NCI-H1092 (cell line): Measurements from ENCODE around the gene DLGAP1.
"Not testable (repeated sequence)": the region's sequence is repeated elsewhere in the genome, so short reads cannot be mapped to it uniquely, and the experiment has no call there.

Experiments used
- DNase-seq: peaks from one replicate; lab custom pipeline; 2025; lab: John Stamatoyannopoulos, UW

Gene DLGAP1

DNA sequence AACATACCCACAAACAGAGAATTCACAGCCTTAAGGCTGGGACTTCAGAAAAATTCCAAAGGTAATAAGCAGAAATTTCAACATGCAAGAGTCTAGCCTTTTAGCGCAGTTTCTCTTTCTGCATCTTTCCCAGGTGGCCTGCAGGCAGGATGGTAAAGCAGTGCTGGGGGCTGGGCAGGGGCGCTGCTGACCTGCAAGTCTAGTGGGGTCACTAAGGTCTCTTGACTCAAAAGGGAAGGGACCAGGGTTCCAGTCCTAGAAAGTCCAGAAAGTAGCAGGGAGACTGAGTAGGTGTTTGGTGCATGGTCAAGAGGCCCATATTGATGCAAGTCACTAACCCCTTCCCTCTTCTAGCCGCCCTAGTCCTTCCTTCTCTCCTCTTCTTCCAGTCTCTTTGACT lies 835.9 kb downstream of the DLGAP1 start:
- no peak for DNase-seq

DNA sequence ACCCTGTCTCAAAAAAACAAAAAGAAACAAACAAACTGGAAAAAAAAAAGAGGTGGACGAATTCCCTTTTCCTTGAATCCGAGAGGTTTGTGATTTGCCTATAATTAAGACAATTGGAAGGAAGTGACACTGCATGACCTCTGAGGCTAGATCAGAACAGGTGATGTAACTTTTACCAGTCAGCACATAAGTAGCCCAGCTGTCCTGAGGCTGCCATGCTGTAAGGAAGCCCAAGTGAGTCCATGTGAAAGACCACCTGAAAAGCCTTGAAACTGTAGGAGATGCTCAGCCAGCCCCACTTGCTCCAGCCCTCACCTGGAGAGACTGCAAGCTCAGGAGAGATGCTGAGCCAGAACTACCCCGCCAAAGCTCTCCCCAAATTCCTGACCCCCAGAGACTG lies 838.4 kb downstream of the DLGAP1 start:
- DNase-seq, result no peak

DNA sequence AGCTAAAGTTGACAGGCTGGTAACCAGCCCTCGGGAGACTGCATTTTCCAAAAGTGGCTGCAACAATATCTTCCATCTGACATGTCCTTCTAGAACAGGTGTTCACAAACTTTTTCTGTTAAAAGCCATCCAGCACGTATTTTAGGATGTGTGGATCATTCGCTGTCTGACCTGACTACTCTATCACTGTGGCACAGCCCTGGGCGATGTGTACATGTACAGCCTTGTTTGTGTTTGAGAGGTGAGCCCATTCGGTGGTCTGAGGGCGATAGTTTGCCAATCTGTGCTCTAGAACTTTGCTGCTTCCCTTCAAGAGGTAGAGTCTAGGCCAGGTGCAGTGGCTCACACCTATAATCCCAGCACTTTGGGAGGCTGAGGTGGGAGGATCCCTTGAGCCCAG lies 839.0 kb downstream of the DLGAP1 start:
- no peak for DNase-seq

DNA sequence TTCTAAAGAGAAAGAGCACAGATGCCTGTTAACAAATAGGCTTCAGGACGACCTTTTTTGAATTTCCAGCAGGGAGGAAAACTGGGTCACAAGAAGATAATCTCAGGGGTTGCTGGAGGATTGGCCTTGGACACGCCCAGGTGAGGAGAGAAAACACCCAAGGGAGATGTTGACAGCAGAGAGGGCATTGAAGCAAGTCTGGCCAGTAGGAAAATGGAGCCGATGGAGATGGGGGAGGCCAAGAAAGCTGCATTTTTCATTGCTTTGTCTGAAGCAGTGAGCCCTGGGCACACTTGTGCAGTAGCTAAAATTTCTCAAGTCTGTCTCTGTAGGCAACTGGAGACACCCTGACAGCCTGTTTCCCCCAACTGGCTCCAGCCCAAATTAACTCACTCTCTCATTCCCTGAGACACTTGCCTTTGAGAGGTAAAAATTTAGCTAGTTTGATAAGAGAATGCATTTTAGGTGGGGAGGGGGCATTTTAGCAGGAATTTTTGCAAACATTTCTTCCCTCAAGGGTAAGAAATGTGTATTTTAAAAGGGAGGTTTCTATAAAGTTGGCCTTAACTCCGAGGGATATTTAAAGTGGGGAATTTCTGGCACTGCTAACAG lies 839.6 kb downstream of the DLGAP1 start:
- DNase-seq, result no peak

DNA sequence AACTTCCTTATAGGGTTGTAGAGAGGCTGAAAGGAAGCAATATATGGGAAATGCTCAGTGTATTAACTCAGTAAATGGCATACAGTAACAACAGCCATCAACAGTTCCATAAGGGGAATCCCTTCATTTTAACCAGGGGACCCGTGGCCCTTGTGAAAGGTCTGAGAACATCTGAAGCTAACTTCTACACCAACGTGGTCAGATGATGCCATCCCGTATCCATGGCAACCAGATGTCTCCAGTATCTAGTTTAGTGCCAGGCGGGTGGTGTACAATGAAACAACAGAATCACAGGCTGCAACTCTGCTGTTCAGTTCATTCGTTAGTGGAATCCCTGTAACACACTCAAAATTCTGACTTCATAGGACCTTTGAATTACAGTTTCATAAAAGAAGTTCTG lies 842.8 kb downstream of the DLGAP1 start:
- no peak for DNase-seq

DNA sequence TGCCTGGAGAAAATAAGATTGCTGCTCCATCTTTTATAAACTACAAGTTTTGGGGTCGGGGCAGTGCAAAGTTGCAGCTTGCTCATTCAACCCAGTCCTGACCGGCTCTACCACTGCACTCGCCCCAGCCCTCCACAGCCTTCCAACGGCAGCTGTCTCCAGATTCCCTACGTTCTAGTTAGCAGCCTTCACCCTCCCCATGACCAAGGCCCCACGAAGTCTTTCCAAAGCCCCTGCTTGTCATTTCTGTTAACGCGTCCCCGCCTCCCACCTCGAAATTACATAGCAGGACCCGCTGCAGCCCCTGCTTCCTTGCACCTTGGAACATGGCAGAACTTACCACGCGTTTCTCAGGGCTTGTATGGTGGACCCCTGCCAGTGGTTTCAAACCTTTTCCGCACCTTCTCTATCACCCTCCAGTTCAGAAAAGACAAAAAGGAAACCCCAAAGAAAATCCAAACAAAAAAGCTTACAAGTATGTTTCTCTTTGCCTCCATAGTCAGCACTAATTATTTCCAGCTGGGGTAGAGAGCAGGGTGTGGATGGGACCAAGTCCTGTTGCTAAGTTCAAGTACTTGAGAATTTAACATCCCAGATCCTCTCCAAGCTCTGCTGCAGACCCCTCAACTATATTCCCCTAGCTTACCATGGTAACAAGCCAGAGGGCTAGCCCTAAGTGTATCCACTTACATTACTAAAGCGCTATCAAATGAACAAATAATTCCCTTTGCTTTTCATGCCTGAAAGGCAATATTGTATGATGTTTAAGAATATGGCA lies 843.6 kb downstream of the DLGAP1 start:
- no peak for DNase-seq

DNA sequence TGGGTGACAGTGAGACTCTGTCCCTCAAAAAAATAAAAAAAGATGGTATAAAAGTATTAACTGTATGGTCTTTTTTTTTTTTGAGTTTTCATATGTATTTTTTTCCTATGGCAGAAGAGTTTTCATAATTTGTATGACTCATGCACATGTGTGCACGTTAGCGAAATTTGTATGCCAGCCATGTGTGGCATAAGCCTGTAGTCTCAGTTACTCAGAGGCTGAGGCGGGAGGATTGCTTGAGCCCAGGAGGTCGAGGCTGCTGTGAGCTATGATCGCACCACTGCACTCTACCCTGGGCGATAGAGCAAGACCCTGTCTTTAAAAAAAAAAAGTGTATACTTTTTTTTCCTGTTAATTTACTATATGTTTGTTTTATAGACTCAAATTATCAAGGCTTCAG lies 844.3 kb downstream of the DLGAP1 start:
- no peak for DNase-seq

DNA sequence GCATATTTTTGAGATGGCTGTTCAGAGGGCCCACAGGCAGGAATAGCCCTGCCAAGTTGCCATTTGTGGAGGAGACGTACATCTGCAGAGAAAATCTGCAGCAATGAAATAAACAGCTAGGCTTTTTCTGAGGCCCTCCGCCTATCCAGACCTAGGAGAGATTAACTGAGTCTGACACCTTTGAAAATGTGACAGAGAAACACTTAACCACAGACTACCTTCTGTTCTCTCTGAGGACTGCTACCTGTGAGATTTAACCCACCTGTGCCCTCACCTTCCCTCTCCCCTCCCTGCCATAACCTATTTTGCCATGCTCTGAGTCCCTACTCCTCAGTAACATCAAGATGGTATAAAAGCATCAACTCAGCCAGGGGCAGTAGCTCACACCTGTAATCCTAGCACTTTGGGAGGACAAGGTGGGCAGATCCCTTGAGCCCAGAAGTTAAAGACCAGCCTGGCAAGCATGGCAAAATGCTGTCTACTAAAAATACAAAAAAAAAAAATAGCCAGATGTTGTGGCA lies 844.9 kb downstream of the DLGAP1 start:
- no peak for DNase-seq

DNA sequence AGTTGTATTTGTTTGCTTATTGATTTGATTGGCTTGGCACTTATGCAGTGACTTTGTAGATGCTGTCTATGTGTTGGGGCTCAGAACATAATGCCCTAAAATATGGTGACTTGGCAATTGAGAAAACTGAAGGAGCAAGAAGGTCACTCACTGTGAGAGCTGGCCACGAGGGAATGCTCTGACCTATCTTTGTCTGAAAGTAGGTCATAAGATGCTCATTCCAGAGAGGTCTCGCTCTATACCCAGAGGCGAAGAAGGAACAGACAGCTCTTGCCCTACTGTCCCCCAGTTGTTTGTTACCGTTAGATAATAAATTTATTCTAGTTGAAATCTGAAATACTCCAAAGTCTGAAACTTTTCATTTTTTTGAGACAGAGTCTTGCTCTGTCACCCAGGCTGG lies 846.6 kb downstream of the DLGAP1 start:
- DNase-seq, result no peak

DNA sequence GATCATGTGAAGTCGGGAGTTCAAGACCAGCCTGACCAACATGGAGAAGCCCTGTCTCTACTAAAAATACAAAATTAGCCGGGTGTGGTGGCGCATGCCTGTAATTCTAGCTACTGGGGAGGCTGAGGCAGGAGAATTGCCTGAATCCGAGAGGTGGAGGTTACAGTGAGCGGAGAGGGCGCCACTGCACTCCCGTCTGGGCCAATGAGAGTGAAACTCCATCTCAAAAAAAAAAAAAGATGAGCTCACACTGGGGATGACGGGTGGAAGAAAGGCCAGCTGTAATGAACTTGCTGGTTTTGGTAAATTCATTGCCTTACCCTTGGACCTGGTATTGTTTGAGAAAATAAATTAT lies 847.0 kb downstream of the DLGAP1 start:
- DNase-seq, result not testable (repeated sequence)

DNA sequence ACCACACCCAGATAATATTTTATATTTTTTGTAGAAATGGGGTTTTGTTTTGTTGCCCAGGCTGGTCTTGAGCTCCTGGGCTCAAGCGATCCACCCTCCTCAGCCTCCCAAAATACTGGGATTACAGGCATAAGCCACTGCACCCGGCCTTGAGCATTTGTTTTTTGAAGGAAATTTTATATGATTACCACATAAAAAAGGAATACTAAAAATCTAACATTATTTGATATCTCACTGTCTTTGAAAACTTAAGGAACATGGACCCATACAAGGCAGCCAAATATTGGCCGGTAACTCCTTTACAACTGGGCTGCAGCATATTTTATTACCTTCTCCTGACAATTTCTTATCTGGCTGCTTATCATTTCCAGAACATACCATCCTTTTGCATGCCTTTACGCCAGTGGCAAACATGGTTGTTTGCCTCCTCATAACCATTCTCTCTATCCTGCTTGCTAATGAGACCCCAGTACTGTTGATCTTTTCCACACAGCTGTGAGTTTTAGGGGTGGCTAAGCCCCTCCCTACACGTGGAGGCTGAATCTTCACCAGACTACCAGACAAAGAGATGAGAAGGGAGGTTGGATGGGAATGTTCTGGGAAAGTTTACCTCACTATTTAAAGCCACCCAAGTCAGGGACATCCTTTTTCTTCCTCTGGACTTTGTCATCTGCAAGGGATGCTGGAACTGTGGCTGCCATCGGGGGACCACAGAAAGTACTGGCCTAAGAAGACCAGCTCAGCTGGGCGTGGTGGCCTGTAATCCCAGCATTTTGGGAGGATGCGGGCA lies 847.6 kb downstream of the DLGAP1 start:
- no peak for DNase-seq

DNA sequence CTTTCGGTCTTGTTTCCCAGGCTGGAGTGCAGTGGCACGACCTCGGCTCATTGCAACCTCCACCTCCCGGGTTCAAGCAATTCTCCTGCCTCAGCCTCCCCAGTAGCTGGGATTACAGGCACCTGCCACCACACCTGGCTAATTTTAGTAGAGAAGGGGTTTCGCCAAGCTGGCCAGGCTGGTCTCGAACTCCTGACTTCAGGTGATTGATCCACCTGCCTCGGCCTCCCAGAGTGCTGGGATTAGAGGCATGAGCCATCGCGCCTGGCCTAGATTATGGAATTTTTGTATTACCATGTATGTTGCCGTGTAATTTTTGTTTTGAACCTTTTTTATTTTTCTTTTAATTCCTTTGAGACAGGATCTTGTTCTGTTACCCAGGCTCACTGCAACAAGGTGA lies 848.2 kb downstream of the DLGAP1 start:
- not testable (repeated sequence) for DNase-seq

DNA sequence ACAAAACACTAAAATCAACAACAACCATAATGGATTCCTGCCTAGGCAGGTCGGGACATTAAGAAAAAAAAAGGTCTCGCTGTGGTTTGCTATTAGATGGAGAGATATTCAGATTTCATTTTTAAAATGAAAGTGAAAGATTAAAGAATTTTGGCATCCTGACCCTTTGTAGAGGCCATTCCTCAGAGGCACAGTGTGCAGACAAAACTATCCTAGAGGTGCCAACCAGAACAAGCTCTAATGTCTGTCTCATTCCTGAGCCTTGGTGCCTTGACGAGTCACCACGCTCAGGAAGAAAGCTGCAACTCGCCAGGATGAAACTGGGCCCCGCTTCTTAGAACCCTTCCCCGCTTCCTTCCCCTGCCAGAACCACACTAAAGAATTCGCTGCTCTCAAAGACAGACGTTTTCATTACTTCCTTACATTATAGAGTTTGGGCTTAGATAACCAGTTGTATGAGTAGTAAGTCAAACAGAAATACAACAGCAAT lies 849.1 kb downstream of the DLGAP1 start:
- no peak for DNase-seq

DNA sequence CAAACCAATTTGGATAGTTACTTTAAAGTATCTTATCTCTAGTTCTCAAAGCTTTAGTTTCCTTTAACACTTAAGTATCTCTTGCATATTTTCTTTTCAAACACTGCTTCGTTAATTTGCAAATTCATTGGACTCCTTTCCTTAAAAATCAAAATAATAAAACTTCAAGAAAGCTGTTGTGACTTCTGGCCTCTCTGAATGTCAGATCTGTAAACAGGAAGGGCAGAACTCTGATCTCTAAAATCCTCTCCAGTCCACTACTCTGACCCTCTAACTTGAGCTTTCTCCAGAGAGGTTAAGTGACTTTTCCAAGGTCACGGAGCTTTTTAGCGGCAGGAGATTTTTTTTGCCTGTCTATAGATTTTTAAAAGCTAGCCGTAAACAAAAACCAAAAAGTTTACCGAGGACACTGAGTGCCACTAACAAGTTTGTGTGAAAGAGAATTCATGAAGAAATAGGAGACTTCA lies 849.6 kb downstream of the DLGAP1 start:
- no peak for DNase-seq

DNA sequence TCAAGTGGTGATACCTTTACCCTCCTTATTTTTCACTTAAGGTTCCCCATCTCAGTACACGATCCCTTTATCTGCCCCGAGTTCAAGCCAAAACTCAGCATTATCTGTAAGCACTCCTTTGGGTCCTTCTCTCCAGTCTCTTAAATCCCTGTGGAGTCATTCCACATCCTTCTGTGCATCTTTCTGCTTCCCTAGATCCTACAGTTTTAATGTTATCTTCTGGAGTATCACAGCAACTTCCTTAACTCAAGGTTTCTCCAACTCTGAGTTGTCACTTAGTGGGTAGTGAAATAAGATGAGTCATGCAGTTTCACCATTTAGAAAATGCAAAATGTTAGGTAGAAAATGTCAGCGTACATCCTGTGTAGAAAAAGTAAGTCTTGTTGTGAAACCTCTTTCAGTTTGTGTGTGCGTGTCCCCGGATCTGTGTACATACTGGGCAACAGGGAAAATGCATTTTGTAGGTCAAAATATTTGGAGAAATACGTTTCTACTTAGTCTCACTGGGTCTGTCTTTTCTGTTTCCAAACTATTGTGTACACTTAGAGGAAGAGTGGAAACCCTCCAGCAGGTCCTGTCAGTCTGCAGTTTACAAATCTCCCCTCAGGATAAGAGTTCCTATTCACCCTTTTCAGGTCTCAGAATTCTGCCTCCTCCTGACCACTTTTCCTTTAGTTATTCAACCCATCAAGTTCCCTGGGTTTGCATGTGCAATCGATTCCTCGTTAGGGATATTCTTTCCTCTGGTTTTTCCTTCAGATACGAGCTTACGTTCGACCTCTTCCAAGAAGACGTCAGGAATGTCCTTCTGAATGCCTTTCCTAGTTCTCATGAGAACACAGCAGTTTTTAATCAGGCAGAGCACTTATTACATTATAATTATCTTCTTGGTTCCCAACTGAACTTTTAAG lies 850.4 kb downstream of the DLGAP1 start:
- no peak for DNase-seq

DNA sequence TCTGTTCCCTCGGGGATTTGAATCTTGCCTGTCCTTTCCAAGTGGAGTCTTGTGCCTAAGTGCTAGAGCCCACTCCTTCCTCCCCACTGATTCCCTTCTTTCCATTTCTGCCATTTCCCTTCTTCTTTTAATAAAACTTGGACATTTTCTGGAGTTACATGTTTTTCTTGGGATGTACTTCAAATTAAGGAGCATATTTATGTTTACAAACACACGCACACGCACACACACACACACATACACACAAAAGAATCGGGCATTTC lies 850.9 kb downstream of the DLGAP1 start:
- DNase-seq, result no peak

DNA sequence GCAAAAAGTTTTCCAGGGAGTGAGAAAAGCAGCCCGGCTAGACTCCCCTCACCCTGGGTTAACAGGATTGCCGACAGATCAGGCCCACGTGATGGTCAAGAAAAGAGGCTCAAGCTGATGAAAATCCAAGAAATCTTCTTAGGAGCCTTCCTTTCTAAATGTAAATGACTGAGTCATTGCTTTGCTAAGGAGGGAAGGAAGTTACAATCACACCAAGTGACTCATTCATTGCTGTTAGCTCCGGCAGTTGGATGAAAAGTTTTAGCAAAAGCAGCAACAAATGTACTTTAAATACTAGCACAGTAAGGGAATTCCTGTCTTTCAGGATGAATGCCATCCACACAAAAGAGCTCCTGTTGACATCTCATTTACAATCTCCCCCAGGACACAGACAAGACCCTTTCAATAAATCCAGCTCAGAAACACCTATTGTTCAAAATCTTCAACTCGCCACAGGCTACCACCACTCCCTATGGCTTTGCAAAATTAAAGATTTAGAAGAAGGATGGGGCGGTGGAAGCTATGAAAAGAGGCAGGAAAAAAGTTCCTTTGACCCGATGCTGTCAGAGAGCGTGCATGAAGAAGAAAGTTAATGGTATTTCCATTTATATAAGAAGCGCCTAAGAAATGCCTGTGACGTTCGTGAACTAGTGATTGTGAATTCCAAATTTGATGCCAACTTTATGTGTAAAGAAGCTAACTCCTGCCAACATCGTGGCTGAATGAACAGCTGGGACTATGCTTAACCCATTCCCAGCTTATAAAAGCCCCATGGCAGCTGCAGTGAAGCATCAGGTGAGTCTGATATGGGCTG lies 851.5 kb downstream of the DLGAP1 start:
- DNase-seq, result no peak

DNA sequence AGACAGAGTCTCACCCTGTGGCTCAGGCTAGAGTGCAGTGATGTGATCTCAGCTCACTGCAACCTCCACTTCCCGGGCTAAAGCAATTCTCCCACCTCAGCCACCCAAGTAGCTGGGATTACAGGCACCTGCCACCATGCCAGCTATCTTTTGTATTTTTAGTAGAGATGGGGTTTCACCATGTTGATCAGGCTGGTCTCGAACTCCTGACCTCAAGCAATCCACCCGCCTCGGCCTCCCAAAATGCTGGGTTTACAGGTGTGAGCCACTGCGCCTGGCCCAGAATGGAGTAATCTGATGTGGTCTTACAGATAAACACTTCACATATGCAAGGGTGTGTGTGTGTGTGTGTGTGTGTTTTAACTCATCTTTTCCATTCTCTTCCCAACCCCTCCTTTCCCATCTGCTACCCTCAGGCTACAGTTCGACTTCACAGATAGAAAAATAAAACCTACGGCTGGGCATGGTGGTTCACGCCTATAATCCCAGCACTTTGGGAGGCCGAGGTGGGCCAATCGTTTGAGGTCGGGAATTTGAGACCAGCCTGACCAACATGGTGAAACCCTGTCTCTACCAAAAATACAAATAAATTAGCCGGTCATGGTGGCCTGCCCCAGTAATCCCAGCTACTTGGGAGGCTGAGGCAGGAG lies 853.9 kb downstream of the DLGAP1 start:
- DNase-seq, result not testable (repeated sequence)

DNA sequence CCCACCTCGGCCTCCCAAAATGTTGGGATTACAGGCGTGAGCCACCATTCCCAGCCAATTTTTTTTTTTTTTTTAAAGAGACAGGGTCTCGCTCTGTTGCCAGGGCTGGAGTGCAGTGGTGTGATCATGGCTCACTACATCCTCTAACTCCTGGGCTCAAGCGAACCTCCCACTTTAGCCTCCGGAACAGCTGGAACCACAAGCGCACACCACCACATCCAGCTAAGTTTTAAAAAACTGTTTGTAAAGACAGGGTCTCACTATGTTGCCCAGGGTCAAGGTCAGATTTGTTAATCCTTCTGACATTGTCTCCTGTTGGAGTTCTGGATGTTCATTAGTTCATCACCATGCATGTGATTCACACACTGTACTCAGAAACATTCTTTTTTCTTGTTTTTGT lies 855.2 kb downstream of the DLGAP1 start:
- DNase-seq, result no peak

DNA sequence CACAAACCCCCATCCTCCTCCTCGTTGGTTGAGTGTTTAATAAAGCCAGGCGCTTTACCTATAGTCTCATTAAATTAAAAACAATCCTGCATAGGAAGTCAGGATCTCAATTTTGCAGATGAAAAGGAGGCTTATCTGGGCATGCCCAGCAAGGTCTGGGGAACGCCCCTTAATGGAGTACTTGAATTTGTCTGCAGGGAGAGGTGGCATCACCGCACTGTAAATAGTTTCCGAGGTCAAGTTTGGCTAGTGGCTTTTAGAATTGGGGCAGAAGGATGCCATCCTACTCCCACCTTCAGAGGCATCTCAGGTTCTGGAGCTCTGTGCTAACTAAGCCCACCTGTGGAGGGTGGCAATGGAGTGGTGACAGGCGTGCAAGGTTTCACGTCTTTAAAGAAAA lies 855.9 kb downstream of the DLGAP1 start:
- no peak for DNase-seq

DNA sequence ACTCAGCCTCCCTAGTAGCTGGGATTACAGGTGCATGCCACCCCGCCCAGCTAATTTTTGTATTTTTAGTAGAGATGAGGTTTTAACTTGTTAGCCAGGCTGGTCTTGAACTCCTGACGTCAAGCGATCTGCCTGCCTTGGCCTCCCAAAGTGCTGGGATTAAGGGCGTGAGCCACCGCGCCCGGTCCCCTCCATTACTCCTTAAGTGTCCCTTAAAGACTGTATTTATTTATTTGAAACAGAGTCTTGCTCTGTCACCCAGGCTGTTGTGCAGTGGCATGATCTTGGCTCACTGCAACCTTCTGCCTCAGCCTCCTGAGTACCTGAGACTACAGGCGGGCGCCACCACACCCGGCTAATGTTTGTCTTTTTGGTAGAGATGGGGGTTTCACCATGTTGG lies 856.5 kb downstream of the DLGAP1 start:
- no peak for DNase-seq
